Right kidney (tissue), 1 donor: ENCODE results near the gene KRTAP5-5.

Source experiments
- DNase-seq: peaks from one replicate; pipeline ENCODE4 v3.0.0-alpha.2; 2016

The KRTAP5-5 gene

DNA sequence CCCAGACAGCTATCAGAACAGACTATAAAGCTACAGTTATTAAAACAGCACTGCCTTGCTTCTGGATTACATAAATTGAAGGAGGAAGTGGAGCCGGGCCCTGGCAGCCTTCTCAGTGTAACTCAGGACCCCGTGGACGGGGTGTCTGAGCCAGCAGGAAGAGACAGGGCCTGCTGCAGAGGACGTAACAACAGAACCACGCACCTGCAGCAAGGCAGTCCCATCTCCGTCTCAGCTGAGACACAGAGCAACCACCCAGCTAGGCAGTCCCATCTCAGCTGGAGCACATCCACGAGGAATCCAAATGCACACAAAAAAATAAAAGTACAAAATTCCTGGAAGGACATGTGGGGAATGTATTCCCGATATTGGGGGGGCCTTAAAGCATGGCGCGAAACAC, 50.3 kb downstream of the KRTAP5-5 start:
- no peak for DNase-seq
